Measurements from ENCODE around the gene LMX1B. TPM values are rescaled to one million over a fixed set of nuclear protein-coding genes. Genes with fewer than 3 reads are reported as not detected.

Gene LMX1B
- total and polyA plus RNA-seq, 2 of the 4 experiments (the other 2 are of a cell fraction): not detected

- BruUV-seq (replicated peaks): no TSS peak
- Histone ChIP-seq H3K9me3 (ENCODE audit: control insufficient read depth, insufficient read depth, low read length) (no peaks in the 10 kb centered on the region), H4K91ac (ENCODE audit: insufficient read depth, low read depth, low read length) (no peak overlapping the region), H2BK15ac (ENCODE audit: low read depth, low read length) (no peak overlapping the region), H4K8ac (ENCODE audit: low read depth in 2 of 2, low read length in 2 of 2) (no peak overlapping the region), H3K18ac (ENCODE audit: low read depth, low read length) (no peak overlapping the region), H3K56ac (ENCODE audit: extremely low read depth, insufficient read depth, low read length) (no peak overlapping the region), H4K20me1 (ENCODE audit: insufficient read depth, low read length) (no peaks in the 10 kb centered on the region; the same call in 1 of the 2 replicates), H3K36me3 (ENCODE audit: control insufficient read depth, insufficient read depth, low read length) (no peaks in the 10 kb centered on the region), H2AFZ (replicated peaks; ENCODE audit: low read length, poor library complexity) (peak overlapping the region; percentile 58), H3K27ac (ENCODE audit: insufficient read depth, low read length) (no peak overlapping the region), H2BK120ac (ENCODE audit: low read depth, low read length) (no peak overlapping the region), H3K4me2 (ENCODE audit: low read depth, low read length) (no peak overlapping the region), H3K14ac (replicated peaks; ENCODE audit: low read depth, low read length) (no peak overlapping the region), H2BK5ac (ENCODE audit: low read depth, low read length, poor library complexity, severe bottlenecking) (no peak overlapping the region), H3K4me3 (ENCODE audit: insufficient read depth, low read depth, low read length) (no peak overlapping the region), H2AK5ac (ENCODE audit: low read depth, low read length) (no peak overlapping the region), H3K4ac (ENCODE audit: low read depth, low read length) (no peak overlapping the region), H3K9ac (ENCODE audit: low read depth, low read length) (no peak overlapping the region), H3K23ac (ENCODE audit: low read depth, low read length) (no peak overlapping the region), H3K79me1 (ENCODE audit: low read depth in 1 of 2, low read length in 2 of 2) (no peaks in the 10 kb centered on the region), H3K27me3 (ENCODE audit: control insufficient read depth, insufficient read depth, low read length) (peaks cover 55% of the 10 kb centered on the region), H2AK9ac (replicated peaks; ENCODE audit: low read depth, low read length, poor library complexity) (no peak overlapping the region), H3K9me1 (ENCODE audit: insufficient read depth, low read length) (no peaks in the 10 kb centered on the region), H2BK20ac (ENCODE audit: low read depth, low read length) (no peak overlapping the region), H4K5ac (ENCODE audit: low read depth, low read length) (no peak overlapping the region), H3K4me1 (ENCODE audit: control insufficient read depth, insufficient read depth, low read length) (no peaks in the 10 kb centered on the region; the same call in 1 of the 2 replicates)
- ChIA-PET POLR2A (ENCODE audit: unreplicated experiment) (interaction anchor here (0.5 kb wide), 1 partner anchor 78 kb away, joined by 3 read pairs; no protein-coding TSS in a partner anchor), CTCF (no interaction called here)
- dilution Hi-C loops (cut with HindIII; ENCODE audit: low sequenced_read_pairs, unreplicated experiment) (no loop called here), in situ Hi-C loops (cut with MboI; ENCODE audit: low sequenced_read_pairs) (no loop called here), intact Hi-C loops (cut with micrococcal nuclease) (no loop called here)
- ATAC-seq (ENCODE audit: low read depth): no peak
- DNase-seq: no peak
- WGBS, 2 experiments (ENCODE audit: extremely low coverage in 2 of 2, insufficient read length in 1 of 2): 37% methylated on average over 3 of the region's 14 CpGs; no CpG with 5 or more reads in 1 of the 2 experiments
- no peak for TF ChIP-seq POLR2A (IDR thresholded peaks at IDR 0.05; ENCODE audit: low read depth, low read length)
These were observed 89.5 kb downstream of the LMX1B start for GRCh38 chr9:126703002-126703865.

Data from IMR-90 (cell line).